Prostate gland (tissue), 2 donors: ENCODE results near the gene RNF220. TPM values are rescaled to one million over a fixed set of nuclear protein-coding genes. Genes with fewer than 3 reads are reported as not detected.

Experiments used
- DNase-seq: peaks from one replicate; pipeline ENCODE4 v3.0.0-alpha.2; 2019; ENCODE audit warnings: low spot score
- H3K27ac ChIP-seq, 2 donors: fragments of 200-600 bp; sonication (generic); 2 replicates each; pipeline ENCODE4 v1.5.1; 2017 to 2019
- H3K27me3 ChIP-seq: fragments of 200-600 bp; sonication (generic); replicated peaks from 2 replicates; pipeline ENCODE4 v1.5.1; 2019; ENCODE audit not compliant: insufficient read depth
- H3K36me3 ChIP-seq, 2 donors: fragments of 200-600 bp; sonication (generic); 1 replicate in 1 of 2; 2 replicates in 1 of 2; pipeline versions ENCODE4 v1.5.1 to v1.8.1; 2017 to 2019
- H3K4me1 ChIP-seq: fragments of 200-600 bp; sonication (generic); replicated peaks from 2 replicates; pipeline ENCODE4 v1.5.1; 2019
- H3K4me3 ChIP-seq, 2 donors: fragments of 200-600 bp; sonication (generic); 2 replicates each; pipeline ENCODE4 v1.5.1; 2017 to 2019
- H3K9me3 ChIP-seq: fragments of 200-600 bp; sonication (generic); 2 replicates; pipeline ENCODE4 v1.5.1; 2017
- POLR2A ChIP-seq: fragments of 450-650 bp; IDR thresholded peaks from one replicate; pipeline ENCODE4 v1.6.1; 2016; ENCODE audit warnings: antibody characterized with exemption, mild to moderate bottlenecking
- POLR2AphosphoS5 ChIP-seq: sonication (generic); formaldehyde crosslinking; IDR thresholded peaks from one replicate; pipeline ENCODE4 v1.6.1; 2017; ENCODE audit warnings: antibody characterized with exemption
- WGBS: methylation state at CpG from one replicate; pipeline ENCODE4 v1.1.5; 2018; 5-methylcytosine and 5-hydroxymethylcytosine counted together
- intact Hi-C: fragments of 100-400 bp; cut with DNase I; formaldehyde crosslinking; loops from one replicate; pipeline ENCODE4 v1.14.2; 2022
- total RNA-seq, 2 donors: library from RNA; depleted of rRNA; stranded (reverse); fragments of >200 nt; gene quantifications; one replicate each; pipeline ENCODE4 v1.1.0, GENCODE V29; 2016
- TF ChIP-seq, protein P1 (sequence below), 4 experiments: fragments of 200-600 bp in 2 of 4; fragments of 450-650 bp in 2 of 4; sonication (generic) in 2 of 4; IDR thresholded peaks; 1 replicate in 3 of 4; 2 replicates in 1 of 4; pipeline ENCODE4 v1.5.1; 2016 to 2019; ENCODE audit warnings: antibody characterized with exemption in 4 of 4, mild to moderate bottlenecking in 2 of 4, moderate library complexity in 2 of 4

RNF220 gene
- total RNA-seq, 2 donors from 2014 or later = 116 to 147 TPM

- 81% methylated on average over 6 of the region's 6 CpGs for WGBS
- DNase-seq = no peak
- Histone ChIP-seq H3K27ac (no peak overlapping the region), H3K27me3 (no peaks in the 10 kb centered on the region), H3K36me3 (no peaks in the 10 kb centered on the region), H3K9me3 (no peaks in the 10 kb centered on the region), H3K4me3 (no peak overlapping the region), H3K4me1 (no peaks in the 10 kb centered on the region)
- intact Hi-C loops = no loop called here
- TF ChIP-seq, protein P1, sequence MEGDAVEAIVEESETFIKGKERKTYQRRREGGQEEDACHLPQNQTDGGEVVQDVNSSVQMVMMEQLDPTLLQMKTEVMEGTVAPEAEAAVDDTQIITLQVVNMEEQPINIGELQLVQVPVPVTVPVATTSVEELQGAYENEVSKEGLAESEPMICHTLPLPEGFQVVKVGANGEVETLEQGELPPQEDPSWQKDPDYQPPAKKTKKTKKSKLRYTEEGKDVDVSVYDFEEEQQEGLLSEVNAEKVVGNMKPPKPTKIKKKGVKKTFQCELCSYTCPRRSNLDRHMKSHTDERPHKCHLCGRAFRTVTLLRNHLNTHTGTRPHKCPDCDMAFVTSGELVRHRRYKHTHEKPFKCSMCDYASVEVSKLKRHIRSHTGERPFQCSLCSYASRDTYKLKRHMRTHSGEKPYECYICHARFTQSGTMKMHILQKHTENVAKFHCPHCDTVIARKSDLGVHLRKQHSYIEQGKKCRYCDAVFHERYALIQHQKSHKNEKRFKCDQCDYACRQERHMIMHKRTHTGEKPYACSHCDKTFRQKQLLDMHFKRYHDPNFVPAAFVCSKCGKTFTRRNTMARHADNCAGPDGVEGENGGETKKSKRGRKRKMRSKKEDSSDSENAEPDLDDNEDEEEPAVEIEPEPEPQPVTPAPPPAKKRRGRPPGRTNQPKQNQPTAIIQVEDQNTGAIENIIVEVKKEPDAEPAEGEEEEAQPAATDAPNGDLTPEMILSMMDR (IDR thresholded peaks at IDR 0.05) = no peak
- TF ChIP-seq POLR2A (no peak), POLR2AphosphoS5 (no peak)
These were observed 42.2 kb downstream of the RNF220 start for GRCh38 chr1:44447051-44447810.

DNA sequence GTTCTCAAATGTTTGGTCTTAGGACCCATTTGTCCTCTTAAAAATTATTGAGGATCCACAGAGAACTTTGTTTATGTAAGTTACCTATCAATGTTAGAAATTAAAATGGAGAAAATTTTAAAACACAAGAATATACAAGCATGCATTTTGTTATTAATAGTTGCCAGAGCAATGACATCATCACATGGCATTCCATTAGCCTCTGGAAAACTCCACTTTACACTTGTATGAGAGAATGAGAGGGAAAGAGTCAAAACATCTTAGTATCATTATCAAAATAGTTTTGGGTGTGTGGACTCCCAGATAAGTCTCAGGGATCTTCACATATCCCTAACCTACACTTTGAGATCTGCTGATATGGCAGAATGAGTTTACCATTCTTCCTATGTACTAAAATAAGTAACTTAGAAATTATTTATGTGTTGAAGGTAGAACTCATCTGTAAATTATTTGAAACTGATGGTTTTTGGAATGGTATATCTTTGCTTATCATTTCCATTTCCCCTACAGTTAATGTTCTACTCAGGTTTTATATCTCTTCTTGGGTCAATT, 48.8 kb downstream of the RNF220 start:
- H3K27me3 ChIP-seq = no peaks in the 10 kb centered on the region
- H3K4me1 ChIP-seq = no peaks in the 10 kb centered on the region
- no peak overlapping the region for H3K4me3 ChIP-seq
- no peak overlapping the region for H3K27ac ChIP-seq
- no peaks in the 10 kb centered on the region for H3K9me3 ChIP-seq
- TF ChIP-seq POLR2A (no peak), POLR2AphosphoS5 (no peak)
- TF ChIP-seq, protein P1 (IDR thresholded peaks at IDR 0.05) = no peak
- DNase-seq = no peak
- intact Hi-C loops = no loop called here
- H3K36me3 ChIP-seq = no peaks in the 10 kb centered on the region

- intact Hi-C loops = no loop called here
- 95% methylated on average over 3 of the region's 3 CpGs for WGBS
- H3K27ac ChIP-seq = no peak overlapping the region
- no peaks in the 10 kb centered on the region for H3K27me3 ChIP-seq
- no peaks in the 10 kb centered on the region for H3K36me3 ChIP-seq
- no peaks in the 10 kb centered on the region for H3K4me1 ChIP-seq
- no peak for DNase-seq
- no peak overlapping the region for H3K4me3 ChIP-seq
- H3K9me3 ChIP-seq = no peaks in the 10 kb centered on the region
- TF ChIP-seq POLR2AphosphoS5 (no peak), POLR2A (no peak)
- TF ChIP-seq, protein P1 (IDR thresholded peaks at IDR 0.05) = no peak
These were observed 49.6 kb downstream of the RNF220 start for GRCh38 chr1:44454704-44455103.

- H3K27ac ChIP-seq = no peak overlapping the region
- no peaks in the 10 kb centered on the region for H3K27me3 ChIP-seq
- no peaks in the 10 kb centered on the region for H3K36me3 ChIP-seq
- no peaks in the 10 kb centered on the region for H3K9me3 ChIP-seq
- 83% methylated on average over 12 of the region's 12 CpGs for WGBS
- no peak for TF ChIP-seq POLR2A
- TF ChIP-seq, protein P1 (IDR thresholded peaks at IDR 0.05) = no peak
- TF ChIP-seq POLR2AphosphoS5 = no peak
- no peaks in the 10 kb centered on the region for H3K4me1 ChIP-seq
- intact Hi-C loops = no loop called here
- DNase-seq = no peak
- no peak overlapping the region for H3K4me3 ChIP-seq
These were observed 55.2 kb downstream of the RNF220 start for GRCh38 chr1:44460107-44460882.
